ENCODE data around the gene GRID1.

GRID1 gene

GRCh38 chr10:86314616-86315548, 51.7 kb downstream of the GRID1 start:
- no peak for DNase-seq (ENCODE audit: low read depth, low spot score)

- no peak for DNase-seq (ENCODE audit: low read depth, low spot score)
Measured at GRCh38 chr10:86313621-86314041, 53.0 kb downstream of the GRID1 start.

GRCh38 chr10:86312701-86313270, 53.8 kb downstream of the GRID1 start:
- DNase-seq (ENCODE audit: low read depth, low spot score), result no peak

GRCh38 chr10:86311906-86312305, 54.7 kb downstream of the GRID1 start:
- DNase-seq (ENCODE audit: low read depth, low spot score), result no peak

- DNase-seq (ENCODE audit: low read depth, low spot score), result no peak
Measured at GRCh38 chr10:86311190-86311589, 55.4 kb downstream of the GRID1 start.

- no peak for DNase-seq (ENCODE audit: low read depth, low spot score)
Measured at GRCh38 chr10:86310702-86311101, 55.9 kb downstream of the GRID1 start.

- no peak for DNase-seq (ENCODE audit: low read depth, low spot score)
Measured at GRCh38 chr10:86310291-86310690, 56.3 kb downstream of the GRID1 start.

- DNase-seq (ENCODE audit: low read depth, low spot score), result no peak
Measured at GRCh38 chr10:86308056-86308455, 58.5 kb downstream of the GRID1 start.

- DNase-seq (ENCODE audit: low read depth, low spot score), result no peak
Measured at GRCh38 chr10:86306628-86307278, 59.8 kb downstream of the GRID1 start.

GRCh38 chr10:86305521-86305920, 61.1 kb downstream of the GRID1 start:
- DNase-seq (ENCODE audit: low read depth, low spot score), result no peak

- DNase-seq (ENCODE audit: low read depth, low spot score), result no peak
Measured at GRCh38 chr10:86304436-86304835, 62.2 kb downstream of the GRID1 start.

- DNase-seq (ENCODE audit: low read depth, low spot score), result no peak
Measured at GRCh38 chr10:86303626-86304025, 63.0 kb downstream of the GRID1 start.

GRCh38 chr10:86301971-86302370, 64.6 kb downstream of the GRID1 start:
- no peak for DNase-seq (ENCODE audit: low read depth, low spot score)

GRCh38 chr10:86300931-86301830, 65.4 kb downstream of the GRID1 start:
- DNase-seq (ENCODE audit: low read depth, low spot score), result no peak

GRCh38 chr10:86300399-86300925, 66.1 kb downstream of the GRID1 start:
- no peak for DNase-seq (ENCODE audit: low read depth, low spot score)

GRCh38 chr10:86299562-86299961, 67.0 kb downstream of the GRID1 start:
- DNase-seq (ENCODE audit: low read depth, low spot score), result no peak

GRCh38 chr10:86298501-86299001, 68.0 kb downstream of the GRID1 start:
- no peak for DNase-seq (ENCODE audit: low read depth, low spot score)

GRCh38 chr10:86295791-86296190, 70.8 kb downstream of the GRID1 start:
- DNase-seq (ENCODE audit: low read depth, low spot score), result no peak

GRCh38 chr10:86295351-86295750, 71.2 kb downstream of the GRID1 start:
- DNase-seq (ENCODE audit: low read depth, low spot score), result no peak

- DNase-seq (ENCODE audit: low read depth, low spot score), result no peak
Measured at GRCh38 chr10:86294346-86295265, 72.0 kb downstream of the GRID1 start.
